CD4-positive, alpha-beta T cell treated with Interleukin-1 beta for 1 hour (primary cell): Measurements from ENCODE around the gene SLC35A5.

ENCODE experiments used
- DNase-seq, 2 donors: peaks; one replicate each; pipeline ENCODE4 v3.0.0-alpha.2; 2020 to 2022

SLC35A5 gene

GRCh38 chr3:112579232-112579631 lies 17.4 kb downstream of the SLC35A5 start:
- peak in 1 of 2 donors; percentile 15 for DNase-seq

DNA sequence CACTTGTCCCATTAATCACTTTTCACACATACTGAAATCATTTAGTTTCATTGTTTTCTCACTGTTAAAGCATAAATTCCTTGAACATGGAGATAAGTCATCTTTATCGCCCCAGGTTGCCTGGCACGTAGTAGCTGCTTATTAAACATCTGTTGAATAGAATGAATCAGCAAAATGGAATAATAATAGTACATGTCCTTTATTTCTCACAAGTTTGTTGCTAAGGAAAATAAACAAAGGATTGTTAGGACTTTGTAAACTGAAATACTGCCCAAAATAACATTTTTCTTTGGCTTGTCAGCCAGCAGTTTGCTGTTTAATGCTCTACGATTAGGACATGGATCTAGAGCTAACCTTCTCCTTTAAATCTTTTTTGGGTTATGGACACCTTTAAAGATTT lies 17.9 kb downstream of the SLC35A5 start:
- no peak for DNase-seq

DNA sequence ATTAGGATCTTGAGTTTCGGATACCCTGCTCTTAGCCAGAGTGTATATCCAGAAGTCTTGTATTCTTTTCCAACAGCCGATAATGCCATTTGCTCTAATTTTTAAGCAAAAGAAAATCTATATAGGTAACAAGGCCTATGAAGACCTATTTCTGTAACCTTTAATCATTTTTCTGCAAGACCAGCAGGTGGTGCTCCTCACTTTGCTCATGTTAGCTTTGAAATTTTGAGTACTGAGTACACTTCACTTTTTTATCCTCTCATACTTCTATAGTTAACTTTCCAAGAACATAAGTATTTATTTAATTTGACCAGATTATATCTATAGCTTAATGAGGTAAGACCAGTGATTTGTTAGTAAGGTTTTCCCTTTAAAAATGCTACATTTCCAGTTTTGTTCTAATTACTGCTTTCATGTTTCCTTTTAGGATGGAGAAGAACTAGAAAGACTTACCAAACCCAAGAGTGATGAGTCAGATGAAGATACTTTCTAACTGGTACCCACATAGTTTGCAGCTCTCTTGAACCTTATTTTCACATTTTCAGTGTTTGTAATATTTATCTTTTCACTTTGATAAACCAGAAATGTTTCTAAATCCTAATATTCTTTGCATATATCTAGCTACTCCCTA lies 20.5 kb downstream of the SLC35A5 start:
- peak; percentile 14 to 32 for DNase-seq

DNA sequence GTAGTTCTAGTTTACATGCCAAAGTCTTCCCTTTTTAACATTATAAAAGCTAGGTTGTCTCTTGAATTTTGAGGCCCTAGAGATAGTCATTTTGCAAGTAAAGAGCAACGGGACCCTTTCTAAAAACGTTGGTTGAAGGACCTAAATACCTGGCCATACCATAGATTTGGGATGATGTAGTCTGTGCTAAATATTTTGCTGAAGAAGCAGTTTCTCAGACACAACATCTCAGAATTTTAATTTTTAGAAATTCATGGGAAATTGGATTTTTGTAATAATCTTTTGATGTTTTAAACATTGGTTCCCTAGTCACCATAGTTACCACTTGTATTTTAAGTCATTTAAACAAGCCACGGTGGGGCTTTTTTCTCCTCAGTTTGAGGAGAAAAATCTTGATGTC lies 21.3 kb downstream of the SLC35A5 start:
- DNase-seq = no peak

- no peak for DNase-seq
Observed at GRCh38 chr3:112585782-112586181, 23.9 kb downstream of the SLC35A5 start.

GRCh38 chr3:112587336-112587735 lies 25.5 kb downstream of the SLC35A5 start:
- DNase-seq = no peak

- no peak for DNase-seq
Observed at GRCh38 chr3:112593258-112593657, 31.4 kb downstream of the SLC35A5 start.

GRCh38 chr3:112594856-112595255 lies 33.0 kb downstream of the SLC35A5 start:
- no peak for DNase-seq

DNA sequence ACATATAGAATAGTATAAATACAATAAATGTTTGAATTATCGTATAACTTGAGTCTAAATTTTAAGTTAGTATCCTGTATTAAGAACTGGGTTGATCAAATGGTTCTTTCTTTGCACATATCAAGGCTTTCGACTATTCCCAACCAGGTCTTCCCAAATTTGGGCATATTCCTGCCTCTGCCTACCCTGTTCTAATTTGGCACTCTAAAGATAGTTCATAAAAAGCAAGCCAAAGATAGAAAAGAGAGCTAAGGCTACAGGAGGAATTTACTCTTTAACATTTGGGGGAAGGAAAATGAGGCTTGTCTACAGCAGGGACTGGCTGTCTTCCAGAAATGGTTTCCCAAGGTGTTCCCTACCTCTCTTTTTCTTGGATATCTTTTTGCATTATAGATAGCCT lies 36.1 kb downstream of the SLC35A5 start:
- no peak for DNase-seq

GRCh38 chr3:112598731-112599130 lies 36.9 kb downstream of the SLC35A5 start:
- DNase-seq = no peak

- DNase-seq = no peak
Observed at GRCh38 chr3:112602217-112602838, 40.5 kb downstream of the SLC35A5 start.

DNA sequence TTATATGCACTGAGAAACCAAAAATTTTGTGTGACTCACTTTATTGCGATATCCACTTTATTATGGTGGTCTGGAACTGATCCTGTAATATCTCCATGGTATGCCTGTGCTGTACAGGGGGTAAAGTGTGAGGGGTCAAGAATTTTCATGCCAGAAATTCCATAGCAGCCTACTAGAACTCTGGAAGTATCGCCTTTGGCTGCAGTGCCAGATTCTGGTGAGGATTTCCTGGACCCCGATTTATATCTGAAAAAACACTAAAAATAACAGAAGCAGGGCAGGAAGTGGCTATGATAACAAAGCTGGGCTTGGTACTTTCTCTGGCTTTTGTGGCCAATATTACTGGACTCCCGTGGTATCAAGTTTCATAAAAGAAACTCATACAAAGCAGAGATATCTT lies 42.7 kb downstream of the SLC35A5 start:
- DNase-seq = no peak

DNA sequence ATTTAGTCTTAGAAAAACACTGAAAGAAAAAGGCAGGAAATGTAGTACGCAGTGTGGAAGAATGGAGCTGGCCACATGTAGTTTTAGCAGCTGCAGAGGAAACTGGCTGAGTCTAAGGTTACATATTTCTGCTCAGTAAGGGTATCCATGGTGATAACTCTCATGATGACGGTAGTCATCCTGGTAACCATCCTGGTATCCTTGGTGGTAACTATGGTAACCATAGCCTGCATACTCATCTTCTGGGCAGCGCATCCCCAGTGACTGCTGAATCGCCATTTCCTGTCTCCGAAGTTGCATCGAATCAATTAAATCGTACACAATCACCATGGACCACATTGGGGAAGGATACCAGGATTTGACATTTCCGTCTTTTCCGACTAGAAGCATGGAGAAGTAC lies 43.4 kb downstream of the SLC35A5 start:
- DNase-seq = no peak

- DNase-seq = no peak
Observed at GRCh38 chr3:112606098-112606497, 44.3 kb downstream of the SLC35A5 start.

DNA sequence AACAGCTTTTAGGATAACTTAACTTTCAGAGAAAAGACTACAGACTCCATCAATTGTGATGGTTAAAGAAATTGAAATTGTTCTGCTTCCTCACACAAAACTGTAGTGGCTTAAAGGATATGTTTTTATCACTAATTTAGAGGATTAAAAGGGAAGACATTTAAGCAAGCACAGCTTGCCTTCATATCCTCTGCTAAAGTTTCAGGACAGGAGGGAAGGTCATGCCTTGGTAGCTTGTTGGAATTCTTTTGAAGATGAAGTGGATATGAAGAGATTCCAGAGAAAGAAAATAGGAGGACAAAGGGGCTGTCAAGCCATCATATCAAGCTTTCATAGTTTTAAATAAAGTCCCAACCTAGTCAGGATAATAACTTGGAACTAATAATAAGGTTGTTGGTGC lies 46.0 kb downstream of the SLC35A5 start:
- DNase-seq = no peak

DNA sequence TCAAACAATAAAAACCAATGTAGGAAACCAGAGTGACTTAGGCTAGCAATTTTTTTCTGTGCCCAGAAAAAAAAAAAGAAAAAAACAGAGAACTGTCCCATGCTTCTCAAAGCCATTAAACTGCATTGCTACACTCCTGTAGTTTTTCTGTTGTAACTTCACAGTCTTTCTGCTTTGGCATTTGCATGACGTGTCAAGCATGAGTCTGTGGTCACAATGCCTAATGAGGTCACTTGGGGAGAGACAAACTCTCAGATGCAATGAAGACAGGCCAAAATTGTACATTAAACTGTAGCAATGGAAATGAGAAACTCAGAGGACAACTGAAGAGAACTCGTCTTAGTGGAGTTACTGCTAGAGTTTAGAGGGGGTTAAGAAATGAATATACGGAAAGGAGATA lies 48.3 kb downstream of the SLC35A5 start:
- no peak for DNase-seq

DNA sequence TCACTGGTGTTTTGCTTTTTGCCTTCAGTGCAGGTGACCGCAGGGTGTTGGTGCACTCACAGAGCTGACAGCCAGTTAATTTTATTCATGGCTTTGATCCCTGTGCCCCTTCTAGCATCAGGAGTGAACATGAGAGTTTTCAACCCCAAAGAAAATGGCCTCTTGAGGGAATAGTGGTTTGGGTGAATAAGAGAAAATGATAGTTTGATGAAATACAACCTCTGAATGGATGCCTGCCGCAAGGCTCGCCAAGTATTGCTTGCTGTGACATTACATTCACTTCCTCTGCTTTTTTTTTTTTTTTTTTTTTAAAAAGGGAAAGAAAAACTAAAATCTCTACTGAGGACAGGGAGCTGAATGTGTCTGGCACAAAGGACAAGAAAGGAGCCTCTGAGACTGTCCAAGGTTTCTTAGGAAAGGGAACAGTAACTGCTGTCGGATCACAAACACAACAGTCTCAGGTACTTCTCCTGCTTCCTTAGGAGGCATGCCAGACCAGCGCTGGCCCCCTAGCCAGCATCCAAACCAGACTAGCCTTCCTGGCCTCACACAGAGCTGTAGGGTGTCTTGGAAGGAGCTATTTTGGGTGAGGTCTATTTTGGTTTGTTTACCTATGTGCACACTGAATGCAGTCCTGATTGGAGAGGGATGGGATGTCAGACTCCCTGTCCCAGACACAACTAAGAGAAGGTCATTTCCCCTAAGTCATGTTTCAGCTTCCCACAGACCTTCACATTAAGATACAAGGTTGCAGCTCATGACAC lies 50.1 kb downstream of the SLC35A5 start:
- no peak for DNase-seq

GRCh38 chr3:112615989-112616731 lies 54.3 kb downstream of the SLC35A5 start:
- DNase-seq = no peak

GRCh38 chr3:112617285-112617684 lies 55.4 kb downstream of the SLC35A5 start:
- DNase-seq = no peak

GRCh38 chr3:112619295-112619694 lies 57.5 kb downstream of the SLC35A5 start:
- DNase-seq = no peak

- DNase-seq = no peak
Observed at GRCh38 chr3:112623213-112623612, 61.4 kb downstream of the SLC35A5 start.

DNA sequence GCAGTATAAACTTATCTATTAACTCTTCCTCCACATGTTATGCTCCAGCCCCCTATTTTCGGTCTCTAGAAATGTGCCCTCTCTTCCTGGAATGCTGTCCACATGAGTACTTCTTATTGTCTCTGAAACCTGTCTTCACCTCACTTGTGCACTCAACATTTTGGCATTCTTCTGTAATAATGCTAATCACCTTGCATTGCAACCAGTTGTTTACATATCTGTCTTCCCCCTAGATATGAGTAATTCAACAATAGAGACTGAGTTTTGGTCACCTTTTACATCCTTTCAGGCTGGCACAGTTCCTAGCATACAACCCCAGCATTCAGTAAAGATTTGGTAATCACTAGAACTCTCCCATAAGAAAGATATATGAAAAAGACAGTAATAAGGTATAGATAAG lies 61.9 kb downstream of the SLC35A5 start:
- DNase-seq = no peak

DNA sequence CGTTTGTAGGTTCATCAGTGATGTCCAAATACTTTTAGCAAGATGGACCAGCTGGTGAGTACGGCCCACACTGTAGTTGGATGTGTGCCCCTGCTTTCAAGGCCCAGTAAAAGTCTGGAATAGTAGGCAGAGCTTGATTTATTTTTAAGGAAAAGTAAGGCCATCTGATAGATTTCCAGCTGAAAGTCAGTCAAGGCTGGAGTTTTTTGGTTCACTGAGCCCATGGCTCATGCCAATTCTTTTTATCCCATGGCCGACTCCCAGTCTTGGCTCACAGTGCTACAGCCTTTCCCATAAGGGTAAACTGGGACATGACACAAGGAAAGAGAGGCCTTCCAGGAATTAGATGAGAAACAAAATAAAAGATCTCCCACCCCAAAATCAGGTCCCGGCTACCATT lies 65.6 kb downstream of the SLC35A5 start:
- no peak for DNase-seq
